GM10248 (cell line): ENCODE measurements around the gene GAS7.

Source experiments
- CTCF ChIA-PET: fragments of 300-600 bp; sonication (Branson Sonifier 250); formaldehyde crosslinking; extraction: SDS; loops from one replicate; lab custom pipeline; 2021; ENCODE audit warnings: antibody characterized with exemption; lab: Yijun Ruan, JAX
- POLR2A ChIA-PET: fragments of 350-650 bp; sonication (Branson Sonifier 250); formaldehyde crosslinking; extraction: SDS; loops from one replicate; lab custom pipeline; 2020; ENCODE audit warnings: antibody characterized with exemption; lab: Yijun Ruan, JAX
- DNase-seq: peaks from one replicate; pipeline ENCODE4 v3.0.0; 2012; ENCODE audit errors: extremely low spot score
- TF ChIP-seq, protein P1 (sequence below): IDR thresholded peaks from 2 replicates; pipeline ENCODE4 v1.5.1; 2012; ENCODE audit warnings: mild to moderate bottlenecking, low read depth; ENCODE audit errors: extremely low read depth, missing control alignments, control extremely low read depth

GAS7 gene

DNA sequence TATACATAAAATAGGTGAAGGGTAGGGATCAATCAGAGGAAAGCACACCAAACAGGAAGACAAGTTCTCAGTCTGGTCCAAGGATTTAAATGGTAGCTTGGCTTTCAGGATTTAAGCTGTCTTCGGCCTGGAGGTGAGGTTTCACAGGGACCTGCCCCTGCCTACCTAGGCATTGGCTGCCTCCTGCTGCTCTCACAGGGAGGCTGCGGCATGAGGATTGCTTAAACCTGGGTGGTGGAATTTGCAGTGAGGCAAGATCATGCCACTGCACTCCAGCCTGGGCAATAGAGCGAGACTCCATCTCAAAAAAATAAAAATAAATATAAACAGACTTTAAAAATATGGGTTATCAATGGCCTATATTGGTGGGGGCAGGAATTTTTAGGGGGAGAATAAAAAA, 114.5 kb downstream of the GAS7 start:
- ChIA-PET CTCF (no interaction called here), POLR2A (no interaction called here)
- TF ChIP-seq, protein P1, sequence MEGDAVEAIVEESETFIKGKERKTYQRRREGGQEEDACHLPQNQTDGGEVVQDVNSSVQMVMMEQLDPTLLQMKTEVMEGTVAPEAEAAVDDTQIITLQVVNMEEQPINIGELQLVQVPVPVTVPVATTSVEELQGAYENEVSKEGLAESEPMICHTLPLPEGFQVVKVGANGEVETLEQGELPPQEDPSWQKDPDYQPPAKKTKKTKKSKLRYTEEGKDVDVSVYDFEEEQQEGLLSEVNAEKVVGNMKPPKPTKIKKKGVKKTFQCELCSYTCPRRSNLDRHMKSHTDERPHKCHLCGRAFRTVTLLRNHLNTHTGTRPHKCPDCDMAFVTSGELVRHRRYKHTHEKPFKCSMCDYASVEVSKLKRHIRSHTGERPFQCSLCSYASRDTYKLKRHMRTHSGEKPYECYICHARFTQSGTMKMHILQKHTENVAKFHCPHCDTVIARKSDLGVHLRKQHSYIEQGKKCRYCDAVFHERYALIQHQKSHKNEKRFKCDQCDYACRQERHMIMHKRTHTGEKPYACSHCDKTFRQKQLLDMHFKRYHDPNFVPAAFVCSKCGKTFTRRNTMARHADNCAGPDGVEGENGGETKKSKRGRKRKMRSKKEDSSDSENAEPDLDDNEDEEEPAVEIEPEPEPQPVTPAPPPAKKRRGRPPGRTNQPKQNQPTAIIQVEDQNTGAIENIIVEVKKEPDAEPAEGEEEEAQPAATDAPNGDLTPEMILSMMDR, result no peak
- DNase-seq, result no peak

DNA sequence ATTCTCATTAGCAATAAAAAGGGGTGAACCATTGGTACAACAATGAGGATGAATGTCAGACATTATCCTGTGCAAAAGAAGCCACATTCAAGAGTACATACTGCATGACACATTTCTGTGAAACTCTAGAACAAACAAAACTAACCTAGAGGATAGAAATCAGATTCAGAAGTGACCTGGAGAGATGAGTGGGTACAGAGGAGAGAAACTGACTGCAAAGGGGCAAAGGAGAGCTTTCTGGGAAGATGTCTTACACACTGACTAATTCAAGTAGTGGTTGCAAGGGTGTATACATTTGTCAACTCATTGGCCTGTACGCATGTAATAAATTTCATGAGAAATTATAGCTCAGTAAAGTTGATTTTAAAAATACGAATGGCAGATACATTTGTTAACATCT, 115.6 kb downstream of the GAS7 start:
- CTCF ChIA-PET, result no interaction called here

DNA sequence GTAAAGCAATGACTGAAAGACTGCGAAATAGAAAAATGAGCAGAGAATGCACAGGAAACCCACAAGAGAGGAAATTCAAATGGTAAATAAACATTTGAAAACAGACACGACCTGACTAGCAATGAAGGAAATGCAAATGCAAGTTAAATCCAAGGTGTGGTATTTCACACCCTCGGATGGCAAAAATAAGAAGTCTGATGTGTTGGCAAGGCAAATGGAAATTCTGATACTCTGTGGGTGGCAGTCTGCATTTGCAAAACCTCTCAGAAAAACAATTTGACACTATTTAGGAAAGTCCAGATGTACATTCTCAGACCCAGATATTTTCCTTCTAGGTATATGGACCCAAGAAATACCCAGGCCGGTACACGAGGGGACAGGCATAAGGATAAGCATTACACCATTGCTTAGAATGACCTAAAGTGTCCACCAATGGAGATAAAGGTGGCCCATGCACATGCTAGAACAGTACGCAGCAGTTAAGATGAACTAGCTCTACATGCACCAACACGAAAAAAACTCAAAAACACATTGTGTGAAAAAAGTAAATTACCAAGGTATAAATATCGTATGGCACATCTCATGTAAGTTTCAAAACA, 116.7 kb downstream of the GAS7 start:
- ChIA-PET POLR2A (no interaction called here), CTCF (no interaction called here)
- DNase-seq, result no peak
- TF ChIP-seq, protein P1, result no peak

More for the DNA sequence above, 115.6 kb downstream of the GAS7 start:
- TF ChIP-seq, protein P1, result no peak
- no peak for DNase-seq
- POLR2A ChIA-PET, result no interaction called here

DNA sequence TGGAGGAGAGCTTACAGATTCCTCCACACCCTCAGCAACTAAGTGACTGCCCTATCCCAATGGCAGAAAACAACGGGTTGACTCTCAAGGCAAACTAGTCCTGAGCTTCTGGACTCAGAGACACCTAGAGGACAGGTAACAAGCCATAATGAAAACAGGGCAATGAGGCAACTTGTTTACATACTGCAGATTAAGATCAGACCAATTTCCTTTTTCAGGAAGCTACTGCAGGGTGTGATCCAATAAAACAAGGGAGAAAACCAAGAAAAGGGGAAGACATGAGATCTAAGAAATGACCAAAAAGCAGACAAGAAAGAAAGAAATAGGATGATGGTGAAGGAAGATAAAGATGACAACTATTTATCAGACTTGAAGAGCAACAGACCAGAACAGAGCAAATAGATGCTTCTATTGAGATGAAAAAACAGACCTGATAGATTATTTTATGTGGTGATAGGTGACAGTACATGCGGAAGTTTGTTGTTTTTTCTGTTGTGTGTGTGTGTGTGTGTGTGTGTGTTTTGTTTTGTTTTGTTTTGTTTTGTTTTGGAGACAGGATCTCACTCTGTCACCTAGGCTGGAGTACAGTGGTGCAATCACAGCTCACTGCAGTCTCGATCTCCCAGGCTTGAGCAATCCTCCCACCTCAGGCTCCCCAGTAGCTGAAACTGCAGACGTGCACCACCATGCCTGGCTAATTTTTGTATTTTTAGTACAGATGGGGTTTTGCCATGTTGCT, 120.7 kb downstream of the GAS7 start:
- TF ChIP-seq, protein P1, result no peak
- ChIA-PET POLR2A (no interaction called here), CTCF (interaction anchor here (1.1 kb wide), 1 partner anchor 149 kb away, joined by 6 read pairs; no protein-coding TSS in a partner anchor)
- DNase-seq, result no peak

DNA sequence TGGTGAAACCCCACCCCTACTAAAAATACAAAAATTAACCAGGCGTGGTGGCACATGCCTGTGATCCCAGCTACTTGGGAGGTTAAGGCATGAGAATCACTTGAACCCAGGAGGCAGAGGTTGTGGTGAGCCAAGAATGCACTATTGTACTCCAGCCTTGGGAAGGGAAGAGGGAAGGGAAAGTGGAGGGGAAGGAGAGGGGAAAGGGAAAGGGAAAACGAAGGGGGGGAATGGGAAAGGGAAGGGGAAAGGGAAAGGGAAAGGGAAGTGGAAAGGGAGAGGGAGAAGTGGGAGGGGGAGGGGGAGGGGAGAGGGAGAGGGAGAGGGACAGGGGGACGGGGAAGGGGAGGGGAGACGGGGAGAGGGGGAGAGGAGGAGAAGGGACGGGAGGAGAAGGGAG, 122.5 kb downstream of the GAS7 start:
- no peak for DNase-seq
- ChIA-PET CTCF (no interaction called here), POLR2A (no interaction called here)
- TF ChIP-seq, protein P1, result no peak

DNA sequence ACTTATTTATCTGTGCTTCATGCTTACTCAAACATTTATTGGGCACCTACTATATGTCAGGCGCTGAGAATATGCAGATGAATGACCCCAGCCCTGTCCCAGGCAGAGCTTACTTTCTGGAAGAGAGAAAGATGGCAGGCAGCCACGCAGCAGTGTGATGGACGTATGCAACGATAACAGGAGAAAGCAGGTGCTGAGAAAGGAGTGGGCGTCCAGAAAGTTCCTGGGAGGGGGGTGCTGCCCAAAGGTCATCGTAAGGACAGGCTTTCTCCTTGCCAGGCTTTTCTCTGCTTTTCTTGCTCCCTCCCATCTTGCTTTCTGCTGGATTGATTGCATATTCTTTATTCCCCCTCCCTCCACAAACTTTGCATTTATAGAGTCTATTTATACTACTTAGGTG, 124.5 kb downstream of the GAS7 start:
- no peak for DNase-seq
- TF ChIP-seq, protein P1, result no peak
- POLR2A ChIA-PET, result no interaction called here
- CTCF ChIA-PET, result interaction anchor here (0.7 to 2.1 kb wide), 4 partner anchors 9 to 26 kb away, joined by 3 to 6 read pairs (median 4); no protein-coding TSS in a partner anchor
